ENCODE results near the gene USH2A.

The USH2A gene

DNA sequence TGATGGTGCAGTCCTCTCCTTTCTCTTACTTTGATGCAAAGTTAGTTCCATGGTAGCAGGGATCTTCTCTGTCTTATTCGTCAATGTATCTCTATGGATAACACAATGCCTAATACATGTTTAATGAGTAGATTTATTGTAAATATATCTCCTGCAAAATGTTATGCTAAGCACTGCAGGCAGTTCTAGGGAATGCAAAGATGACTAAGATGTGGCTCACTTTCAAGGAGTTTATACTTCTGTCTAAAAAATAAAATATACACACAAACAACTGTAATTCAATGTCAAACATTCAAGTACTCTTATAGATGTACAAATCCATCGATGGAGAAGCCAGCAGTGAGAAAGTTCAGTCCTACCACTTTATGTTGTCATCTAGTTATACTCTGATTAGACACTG is 661.8 kb downstream of the USH2A start:
- Histone ChIP-seq H3K9me3 (ENCODE audit: control insufficient read depth, insufficient read depth, low read depth, low read length) (no peaks in the 10 kb centered on the region), H3K36me3 (ENCODE audit: control insufficient read depth in 2 of 2, insufficient read depth in 1 of 2, low read length in 2 of 2) (no peaks in the 10 kb centered on the region), H3K4me3 (ENCODE audit: low read depth, low read length) (no peak overlapping the region), H3K4me1 (ENCODE audit: control insufficient read depth, insufficient read depth, low read length) (no peaks in the 10 kb centered on the region), H3K27ac (ENCODE audit: extremely low read depth, low read depth, low read length) (no peak overlapping the region)
- ChIA-PET POLR2A (no interaction called here), CTCF (no interaction called here)
- TF ChIP-seq, protein P1, sequence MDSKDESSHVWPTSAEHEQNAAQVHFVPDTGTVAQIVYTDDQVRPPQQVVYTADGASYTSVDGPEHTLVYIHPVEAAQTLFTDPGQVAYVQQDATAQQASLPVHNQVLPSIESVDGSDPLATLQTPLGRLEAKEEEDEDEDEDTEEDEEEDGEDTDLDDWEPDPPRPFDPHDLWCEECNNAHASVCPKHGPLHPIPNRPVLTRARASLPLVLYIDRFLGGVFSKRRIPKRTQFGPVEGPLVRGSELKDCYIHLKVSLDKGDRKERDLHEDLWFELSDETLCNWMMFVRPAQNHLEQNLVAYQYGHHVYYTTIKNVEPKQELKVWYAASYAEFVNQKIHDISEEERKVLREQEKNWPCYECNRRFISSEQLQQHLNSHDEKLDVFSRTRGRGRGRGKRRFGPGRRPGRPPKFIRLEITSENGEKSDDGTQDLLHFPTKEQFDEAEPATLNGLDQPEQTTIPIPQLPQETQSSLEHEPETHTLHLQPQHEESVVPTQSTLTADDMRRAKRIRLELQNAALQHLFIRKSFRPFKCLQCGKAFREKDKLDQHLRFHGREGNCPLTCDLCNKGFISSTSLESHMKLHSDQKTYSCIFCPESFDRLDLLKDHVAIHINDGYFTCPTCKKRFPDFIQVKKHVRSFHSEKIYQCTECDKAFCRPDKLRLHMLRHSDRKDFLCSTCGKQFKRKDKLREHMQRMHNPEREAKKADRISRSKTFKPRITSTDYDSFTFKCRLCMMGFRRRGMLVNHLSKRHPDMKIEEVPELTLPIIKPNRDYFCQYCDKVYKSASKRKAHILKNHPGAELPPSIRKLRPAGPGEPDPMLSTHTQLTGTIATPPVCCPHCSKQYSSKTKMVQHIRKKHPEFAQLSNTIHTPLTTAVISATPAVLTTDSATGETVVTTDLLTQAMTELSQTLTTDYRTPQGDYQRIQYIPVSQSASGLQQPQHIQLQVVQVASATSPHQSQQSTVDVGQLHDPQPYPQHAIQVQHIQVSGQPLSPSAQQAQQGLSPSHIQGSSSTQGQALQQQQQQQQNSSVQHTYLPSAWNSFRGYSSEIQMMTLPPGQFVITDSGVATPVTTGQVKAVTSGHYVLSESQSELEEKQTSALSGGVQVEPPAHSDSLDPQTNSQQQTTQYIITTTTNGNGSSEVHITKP (tag by site-specific recombination; IDR thresholded peaks at IDR 0.05): no peak
- TF ChIP-seq ZNF391 (tag by site-specific recombination; IDR thresholded peaks at IDR 0.05; ENCODE audit: borderline replicate concordance, low read depth) (no peak), ZNF629 (tag by site-specific recombination; IDR thresholded peaks at IDR 0.05) (no peak), ZNF211 (tag by site-specific recombination; IDR thresholded peaks at IDR 0.05; ENCODE audit: low read depth) (no peak), ZNF521 (tag by site-specific recombination; IDR thresholded peaks at IDR 0.05) (no peak), ZNF555 (tag by site-specific recombination; conservative IDR thresholded peaks at IDR 0.05) (no peak), ZNF266 (tag by site-specific recombination; IDR thresholded peaks at IDR 0.05; ENCODE audit: low read depth) (no peak), ZBTB48 (tag by site-specific recombination; IDR thresholded peaks at IDR 0.05) (no peak)
- TF ChIP-seq, protein P2, sequence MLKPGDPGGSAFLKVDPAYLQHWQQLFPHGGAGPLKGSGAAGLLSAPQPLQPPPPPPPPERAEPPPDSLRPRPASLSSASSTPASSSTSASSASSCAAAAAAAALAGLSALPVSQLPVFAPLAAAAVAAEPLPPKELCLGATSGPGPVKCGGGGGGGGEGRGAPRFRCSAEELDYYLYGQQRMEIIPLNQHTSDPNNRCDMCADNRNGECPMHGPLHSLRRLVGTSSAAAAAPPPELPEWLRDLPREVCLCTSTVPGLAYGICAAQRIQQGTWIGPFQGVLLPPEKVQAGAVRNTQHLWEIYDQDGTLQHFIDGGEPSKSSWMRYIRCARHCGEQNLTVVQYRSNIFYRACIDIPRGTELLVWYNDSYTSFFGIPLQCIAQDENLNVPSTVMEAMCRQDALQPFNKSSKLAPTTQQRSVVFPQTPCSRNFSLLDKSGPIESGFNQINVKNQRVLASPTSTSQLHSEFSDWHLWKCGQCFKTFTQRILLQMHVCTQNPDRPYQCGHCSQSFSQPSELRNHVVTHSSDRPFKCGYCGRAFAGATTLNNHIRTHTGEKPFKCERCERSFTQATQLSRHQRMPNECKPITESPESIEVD (tag by site-specific recombination; IDR thresholded peaks at IDR 0.05): no peak
- TF ChIP-seq, protein P3, sequence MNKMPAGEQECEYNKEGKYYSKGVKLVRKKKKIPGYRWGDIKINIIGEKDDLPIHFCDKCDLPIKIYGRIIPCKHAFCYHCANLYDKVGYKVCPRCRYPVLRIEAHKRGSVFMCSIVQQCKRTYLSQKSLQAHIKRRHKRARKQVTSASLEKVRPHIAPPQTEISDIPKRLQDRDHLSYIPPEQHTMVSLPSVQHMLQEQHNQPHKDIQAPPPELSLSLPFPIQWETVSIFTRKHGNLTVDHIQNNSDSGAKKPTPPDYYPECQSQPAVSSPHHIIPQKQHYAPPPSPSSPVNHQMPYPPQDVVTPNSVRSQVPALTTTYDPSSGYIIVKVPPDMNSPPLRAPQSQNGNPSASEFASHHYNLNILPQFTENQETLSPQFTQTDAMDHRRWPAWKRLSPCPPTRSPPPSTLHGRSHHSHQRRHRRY (tag by site-specific recombination; IDR thresholded peaks at IDR 0.05): no peak

DNA sequence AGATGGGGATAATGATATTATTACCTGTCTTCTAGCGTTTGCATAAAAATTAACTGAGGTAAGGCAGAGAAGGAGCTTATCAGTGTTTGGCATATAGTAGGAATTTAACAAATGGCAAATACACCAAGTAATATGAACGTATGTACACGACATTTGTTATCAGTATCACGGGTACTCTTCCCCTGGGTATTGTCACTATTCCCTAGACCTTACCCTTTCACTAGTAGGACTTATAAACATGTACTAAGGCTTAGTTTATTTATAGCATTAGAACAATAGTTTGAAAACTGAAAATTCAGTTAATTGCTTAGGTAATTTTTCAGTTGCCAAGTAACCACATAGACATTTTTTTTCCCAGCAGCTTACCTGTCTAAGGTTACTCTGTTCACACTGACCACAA is 669.1 kb downstream of the USH2A start:
- POLR2A ChIA-PET: no interaction called here
- TF ChIP-seq RBAK (tag by site-specific recombination; IDR thresholded peaks at IDR 0.05) (no peak), ZNF37A (tag by site-specific recombination; IDR thresholded peaks at IDR 0.05) (no peak)
- TF ChIP-seq, protein P4, sequence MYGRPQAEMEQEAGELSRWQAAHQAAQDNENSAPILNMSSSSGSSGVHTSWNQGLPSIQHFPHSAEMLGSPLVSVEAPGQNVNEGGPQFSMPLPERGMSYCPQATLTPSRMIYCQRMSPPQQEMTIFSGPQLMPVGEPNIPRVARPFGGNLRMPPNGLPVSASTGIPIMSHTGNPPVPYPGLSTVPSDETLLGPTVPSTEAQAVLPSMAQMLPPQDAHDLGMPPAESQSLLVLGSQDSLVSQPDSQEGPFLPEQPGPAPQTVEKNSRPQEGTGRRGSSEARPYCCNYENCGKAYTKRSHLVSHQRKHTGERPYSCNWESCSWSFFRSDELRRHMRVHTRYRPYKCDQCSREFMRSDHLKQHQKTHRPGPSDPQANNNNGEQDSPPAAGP (tag by site-specific recombination; IDR thresholded peaks at IDR 0.05): no peak
- CTCF ChIA-PET: no interaction called here
- H3K27ac ChIP-seq (ENCODE audit: extremely low read depth, low read depth, low read length): no peak overlapping the region
- no peaks in the 10 kb centered on the region for H3K9me3 ChIP-seq (ENCODE audit: control insufficient read depth, insufficient read depth, low read depth, low read length)
- no peaks in the 10 kb centered on the region for H3K4me1 ChIP-seq (ENCODE audit: control insufficient read depth, insufficient read depth, low read length)
- H3K36me3 ChIP-seq (ENCODE audit: control insufficient read depth in 2 of 2, insufficient read depth in 1 of 2, low read length in 2 of 2): no peaks in the 10 kb centered on the region
- H3K4me3 ChIP-seq (ENCODE audit: low read depth, low read length): no peak overlapping the region

DNA sequence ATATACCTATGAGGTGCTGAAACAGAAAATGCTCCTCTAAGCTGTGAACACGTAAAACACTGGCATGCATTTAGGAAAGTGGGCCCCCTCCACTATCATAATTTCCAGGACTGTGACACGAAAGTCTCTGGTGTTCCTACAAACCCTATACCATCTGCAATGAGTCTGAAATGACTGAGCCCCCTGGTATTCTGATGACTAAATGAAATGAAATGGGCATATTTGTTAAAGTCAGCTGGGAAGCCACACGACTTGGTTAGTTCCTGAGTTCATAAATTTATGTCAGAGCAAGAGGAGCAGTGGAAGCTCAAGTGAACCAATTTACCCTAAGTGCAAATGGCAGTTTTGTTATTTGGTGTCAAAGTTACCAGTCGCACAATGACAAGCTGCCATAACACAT is 673.8 kb downstream of the USH2A start:
- H3K27ac ChIP-seq (ENCODE audit: extremely low read depth, low read depth, low read length): no peak overlapping the region
- ChIA-PET CTCF (interaction anchor here (0.6 kb wide), 2 partner anchors 43 to 69 kb away, joined by 3 read pairs; no protein-coding TSS in a partner anchor), POLR2A (no interaction called here)
- no peak overlapping the region for H3K4me3 ChIP-seq (ENCODE audit: low read depth, low read length)
- H3K36me3 ChIP-seq (ENCODE audit: control insufficient read depth in 2 of 2, insufficient read depth in 1 of 2, low read length in 2 of 2): no peaks in the 10 kb centered on the region
- no peaks in the 10 kb centered on the region for H3K4me1 ChIP-seq (ENCODE audit: control insufficient read depth, insufficient read depth, low read length)
- H3K9me3 ChIP-seq (ENCODE audit: control insufficient read depth, insufficient read depth, low read depth, low read length): no peaks in the 10 kb centered on the region
- no peak for TF ChIP-seq ZNF596 (tag by site-specific recombination; IDR thresholded peaks at IDR 0.05)
- TF ChIP-seq SETDB1 (IDR thresholded peaks at IDR 0.05; ENCODE audit: insufficient read length, low read length): no peak
- TF ChIP-seq ZNF202 (tag by site-specific recombination; IDR thresholded peaks at IDR 0.05; ENCODE audit: borderline replicate concordance): no peak
- TF ChIP-seq ZNF175 (tag by site-specific recombination; IDR thresholded peaks at IDR 0.05): no peak
- no peak for TF ChIP-seq ZNF341 (tag by site-specific recombination; IDR thresholded peaks at IDR 0.05; ENCODE audit: low read depth)
- TF ChIP-seq ZNF239 (tag by site-specific recombination; IDR thresholded peaks at IDR 0.05): no peak
- TF ChIP-seq ZNF561 (tag by site-specific recombination; IDR thresholded peaks at IDR 0.05; ENCODE audit: borderline replicate concordance): no peak
- TF ChIP-seq, protein P5, sequence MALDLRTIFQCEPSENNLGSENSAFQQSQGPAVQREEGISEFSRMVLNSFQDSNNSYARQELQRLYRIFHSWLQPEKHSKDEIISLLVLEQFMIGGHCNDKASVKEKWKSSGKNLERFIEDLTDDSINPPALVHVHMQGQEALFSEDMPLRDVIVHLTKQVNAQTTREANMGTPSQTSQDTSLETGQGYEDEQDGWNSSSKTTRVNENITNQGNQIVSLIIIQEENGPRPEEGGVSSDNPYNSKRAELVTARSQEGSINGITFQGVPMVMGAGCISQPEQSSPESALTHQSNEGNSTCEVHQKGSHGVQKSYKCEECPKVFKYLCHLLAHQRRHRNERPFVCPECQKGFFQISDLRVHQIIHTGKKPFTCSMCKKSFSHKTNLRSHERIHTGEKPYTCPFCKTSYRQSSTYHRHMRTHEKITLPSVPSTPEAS (tag by site-specific recombination; IDR thresholded peaks at IDR 0.05): no peak
- TF ChIP-seq SCRT1 (tag by site-specific recombination; IDR thresholded peaks at IDR 0.05; ENCODE audit: borderline replicate concordance): no peak
- no peak for TF ChIP-seq ZNF785 (tag by site-specific recombination; IDR thresholded peaks at IDR 0.05)
- no peak for TF ChIP-seq ZNF311 (tag by site-specific recombination; IDR thresholded peaks at IDR 0.05; ENCODE audit: borderline replicate concordance)
- no peak for TF ChIP-seq ZNF223 (tag by site-specific recombination; IDR thresholded peaks at IDR 0.05)

Data from HEK293 (cell line).